NK-92 (cell line): ENCODE results near the gene GPR132.
"Not testable (repeated sequence)": the region's sequence is repeated elsewhere in the genome, so short reads cannot be mapped to it uniquely, and the experiment has no call there.

Source experiments
- DNase-seq: peaks from one replicate; lab custom pipeline; 2025; ENCODE audit not compliant: unreplicated experiment; lab: John Stamatoyannopoulos, UW

Gene GPR132

DNA sequence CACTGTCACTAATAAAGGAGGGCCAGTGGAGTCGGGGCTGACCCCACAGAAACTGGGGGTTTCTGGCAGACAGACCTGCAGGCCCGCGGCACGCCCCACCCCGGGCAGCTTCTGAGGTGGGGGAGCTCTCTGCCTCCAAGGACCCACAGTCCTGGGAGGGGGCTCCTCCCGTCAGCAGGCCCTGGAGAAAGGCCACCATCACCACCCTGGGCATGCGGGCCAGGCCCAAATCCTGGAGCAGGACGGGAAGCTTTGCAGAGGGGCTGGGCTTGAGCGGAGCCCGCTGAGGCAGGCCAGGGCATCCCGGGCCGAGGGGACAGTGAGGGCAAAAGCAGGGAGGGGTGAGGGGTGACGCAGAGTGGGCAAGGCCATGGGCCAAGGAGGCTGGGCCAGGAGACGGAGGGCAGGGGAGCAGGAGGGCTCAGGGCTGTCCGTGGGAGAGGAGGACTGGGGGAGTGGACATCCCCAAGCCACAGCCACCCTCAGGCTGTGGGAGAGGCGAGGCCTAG lies 11.1 kb upstream of the GPR132 start:
- no peak for DNase-seq

DNA sequence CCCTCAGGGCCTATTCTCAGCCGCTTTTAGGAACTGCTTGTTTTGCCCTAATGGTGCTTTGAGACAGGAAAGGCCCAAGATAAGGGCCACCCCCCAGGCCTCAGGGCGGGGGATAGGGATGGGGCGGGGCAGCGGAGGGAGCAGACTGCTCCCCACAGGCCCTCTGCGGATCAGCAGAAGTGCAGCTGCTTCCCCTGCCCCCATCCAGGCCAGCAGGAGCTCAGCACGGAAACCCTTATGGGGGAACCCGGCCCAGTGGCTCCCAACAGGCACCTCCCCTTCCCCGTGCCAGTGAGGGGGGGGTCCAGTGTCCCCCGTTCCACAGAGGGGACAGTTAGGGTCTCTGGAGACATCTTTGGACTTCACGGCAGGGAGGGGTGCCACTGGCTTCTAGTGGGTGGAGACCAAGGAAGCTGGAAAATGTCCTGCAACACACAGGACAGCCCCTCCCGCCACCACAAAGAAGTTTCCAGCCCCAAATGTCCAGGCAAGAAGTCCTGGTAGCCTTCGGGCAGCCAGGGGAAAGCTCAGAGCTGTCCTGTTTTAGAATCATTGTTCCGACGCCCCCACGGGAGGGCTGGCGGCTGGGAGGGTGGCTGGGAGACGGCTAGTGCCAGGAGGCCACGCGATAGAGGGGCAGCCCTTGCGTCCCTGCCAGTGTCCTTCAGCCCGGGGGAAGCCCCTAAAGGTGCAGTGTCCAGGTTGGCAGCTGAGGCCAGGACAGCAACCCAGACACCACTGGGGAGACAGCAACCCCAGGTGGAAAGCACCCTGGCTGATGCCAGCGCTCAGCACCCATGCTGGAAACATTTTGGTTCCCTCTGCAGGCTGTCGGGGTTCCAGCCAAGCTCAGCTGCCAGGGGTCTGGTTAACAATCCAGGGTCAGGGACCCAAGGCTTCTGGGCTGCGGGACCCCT lies 10.4 kb upstream of the GPR132 start:
- DNase-seq, result no peak

DNA sequence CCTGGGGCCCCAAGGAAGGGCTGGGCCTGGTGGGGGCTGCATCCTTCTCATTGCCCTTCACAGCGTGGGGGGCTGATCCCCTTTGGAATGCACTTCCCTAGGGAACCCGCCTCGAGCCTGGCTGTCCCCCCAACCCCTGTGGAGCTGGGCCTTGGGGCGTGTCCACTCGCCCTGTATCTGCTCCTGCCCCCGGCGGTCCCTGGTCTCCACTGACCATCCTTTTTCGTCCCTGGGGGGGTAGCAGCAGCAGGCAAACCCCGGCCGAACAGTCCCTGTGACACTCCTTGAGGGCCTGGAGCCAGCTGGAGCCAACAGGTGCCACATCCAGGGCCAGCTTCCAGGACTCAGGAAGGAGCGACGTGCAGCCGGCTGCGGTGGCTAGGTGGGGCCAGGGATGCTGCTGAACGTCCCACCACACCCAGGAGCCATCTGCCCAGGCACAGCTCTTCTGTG lies 9.4 kb upstream of the GPR132 start:
- no peak for DNase-seq

DNA sequence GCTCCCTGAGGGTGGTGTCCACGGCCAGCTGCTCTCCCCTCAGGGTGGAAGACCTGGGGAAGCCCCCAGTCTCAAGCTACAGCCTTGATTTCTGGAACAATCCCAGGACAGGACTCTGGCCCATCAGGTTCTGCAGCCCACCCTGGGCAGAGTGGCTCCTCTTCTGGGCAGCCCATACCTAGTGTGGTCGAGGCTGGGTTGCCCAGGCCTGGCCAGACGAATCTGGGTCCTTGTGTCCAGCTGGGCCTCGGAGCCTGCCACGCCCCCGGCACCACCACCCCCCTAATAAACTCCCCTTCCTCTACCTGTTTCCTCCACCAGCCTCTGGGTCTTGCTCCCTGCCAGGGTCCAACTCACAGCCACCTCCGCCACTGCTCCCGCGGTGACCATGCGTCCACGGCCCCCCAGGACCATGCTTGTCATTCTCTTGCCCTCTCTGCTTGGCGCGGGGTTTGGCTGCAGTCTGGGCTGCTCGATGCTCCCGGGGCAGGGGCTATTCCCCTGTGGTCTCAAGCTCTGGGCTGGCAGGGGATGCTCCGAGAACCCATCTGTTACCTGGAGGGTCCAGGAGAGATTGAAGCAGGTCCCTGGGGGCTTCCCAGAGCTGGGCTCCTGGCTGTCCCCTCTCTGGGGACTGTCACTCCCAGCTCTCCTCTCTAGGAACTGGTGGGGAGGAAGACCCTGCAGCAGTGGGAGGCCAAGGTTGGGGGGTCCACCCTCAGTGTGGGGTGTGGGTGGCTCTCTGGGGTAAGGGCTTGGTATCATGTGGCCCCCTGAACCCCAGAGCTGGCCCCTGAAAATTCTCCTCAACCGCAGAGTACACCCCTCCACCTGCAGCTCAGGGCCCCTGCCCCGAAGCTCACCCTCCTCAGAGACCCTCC lies 8.7 kb upstream of the GPR132 start:
- DNase-seq, result no peak

DNA sequence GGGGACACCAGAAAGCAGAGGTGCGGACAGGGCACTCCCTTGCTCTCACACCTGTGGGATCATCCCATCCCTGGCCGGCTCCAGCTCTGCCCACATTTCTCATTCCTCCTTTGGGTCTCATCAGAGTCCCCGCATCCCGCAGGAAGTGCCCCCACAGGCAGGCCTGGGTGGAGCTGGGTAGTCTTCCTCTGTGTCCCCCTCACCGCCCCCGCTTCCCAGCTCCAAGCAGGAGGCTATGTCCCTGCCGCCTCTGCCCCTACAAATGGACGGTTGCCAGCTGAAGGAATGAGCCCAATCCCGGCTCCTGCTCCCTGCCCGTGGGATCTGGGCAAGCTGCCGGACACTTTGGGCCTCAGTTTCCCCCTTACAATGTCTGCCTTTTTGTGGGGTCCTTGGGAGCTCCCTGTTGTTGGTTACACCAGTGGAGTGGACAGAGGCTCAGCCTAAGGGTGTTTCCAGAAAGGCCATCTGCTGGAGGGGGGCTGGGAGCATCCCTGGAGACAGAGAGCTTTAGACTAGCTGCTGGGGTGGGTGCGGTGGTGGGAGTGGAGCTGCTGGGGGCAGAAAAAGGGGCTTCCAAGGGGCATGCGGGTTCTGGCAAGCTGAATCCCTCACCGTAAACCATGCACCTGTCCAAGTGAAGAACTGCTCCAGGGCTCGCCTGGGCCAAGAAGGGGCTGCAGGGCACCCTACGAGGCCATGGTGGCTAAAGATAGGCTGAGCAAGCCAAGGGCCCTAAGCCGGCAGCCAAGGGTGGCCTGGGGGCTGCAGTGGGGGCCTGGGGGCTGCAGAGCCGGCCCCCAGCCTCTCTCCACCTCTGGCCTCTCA lies 7.9 kb upstream of the GPR132 start:
- DNase-seq, result no peak

DNA sequence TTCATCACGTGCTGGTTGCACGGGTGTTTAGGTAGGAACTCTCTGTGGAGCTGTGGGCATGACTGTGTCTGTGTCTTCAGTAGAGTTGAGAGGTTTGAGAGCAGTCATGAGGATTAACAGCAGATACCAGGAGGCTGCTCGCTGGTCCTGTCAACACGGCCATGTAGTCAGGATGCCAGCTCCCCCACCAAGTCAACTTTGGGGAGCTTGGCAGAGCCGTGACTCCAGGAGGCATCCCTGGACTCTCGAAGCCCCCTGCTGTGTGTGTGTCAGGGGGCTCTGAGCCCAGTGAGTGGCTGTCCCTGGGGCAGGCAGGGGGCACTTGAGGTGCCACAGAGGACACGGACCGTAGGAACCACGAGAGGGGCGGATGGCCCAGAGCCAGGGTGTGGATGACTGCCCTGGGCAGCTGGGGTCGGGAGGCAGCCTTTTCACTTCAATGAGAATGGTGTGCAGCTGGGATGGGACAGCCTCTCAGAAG lies 7.2 kb upstream of the GPR132 start:
- DNase-seq, result no peak

DNA sequence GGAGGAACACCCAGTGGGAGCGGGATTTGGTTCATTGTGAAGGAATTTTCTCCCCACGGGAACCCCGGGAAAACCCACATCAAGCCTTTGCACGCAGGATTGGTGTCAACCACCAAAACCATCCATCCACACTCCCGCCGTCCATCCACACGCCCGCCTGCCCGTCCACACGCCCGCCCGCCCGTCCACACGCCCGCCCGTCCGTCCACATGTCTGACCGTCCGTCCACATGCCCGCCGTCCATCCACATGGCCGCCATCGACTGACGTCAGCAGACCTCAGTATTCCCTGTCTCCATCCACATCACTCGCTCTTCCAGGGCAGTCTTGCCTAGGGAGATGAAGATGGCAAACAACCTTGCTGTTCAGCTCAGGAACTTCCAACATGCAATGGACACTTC lies 6.7 kb upstream of the GPR132 start:
- no peak for DNase-seq

DNA sequence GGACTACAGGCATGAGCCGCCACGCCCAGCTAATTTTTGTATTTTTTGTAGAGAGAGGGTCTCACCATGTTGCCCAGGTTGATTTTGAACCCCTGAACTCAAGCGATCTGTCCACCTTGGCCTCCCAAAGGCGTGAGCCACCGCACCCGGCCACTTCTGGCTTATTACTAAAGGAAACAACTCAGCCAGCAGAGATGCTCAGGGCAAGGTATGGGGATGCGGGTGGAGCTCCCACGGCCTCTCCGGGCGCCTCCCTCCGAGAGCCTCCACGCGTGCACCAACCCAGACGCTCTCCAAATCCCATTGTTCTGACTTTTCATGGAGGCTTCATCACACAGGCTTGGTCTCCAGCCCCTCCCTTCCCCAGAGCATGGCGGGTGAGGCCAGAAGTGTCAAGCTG lies 6.1 kb upstream of the GPR132 start:
- DNase-seq, result no peak

DNA sequence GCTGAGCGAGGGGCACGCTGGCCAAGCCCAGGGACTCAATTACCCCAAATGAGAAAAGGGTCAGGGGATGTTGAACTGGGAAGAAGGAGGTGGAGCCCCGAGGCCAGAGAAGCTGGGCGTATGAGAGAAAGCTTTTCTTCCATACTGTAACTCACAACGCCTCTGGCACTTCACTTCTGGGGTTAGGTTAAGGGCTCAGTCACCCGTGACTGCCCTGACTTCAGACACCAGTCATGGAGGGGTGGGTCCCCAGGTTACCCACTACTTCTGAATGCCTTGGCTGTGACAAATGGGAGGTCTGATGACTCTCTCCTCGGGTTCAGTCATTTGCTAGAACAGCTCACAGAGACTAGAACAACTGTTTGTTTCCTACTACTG lies 5.5 kb upstream of the GPR132 start:
- no peak for DNase-seq

DNA sequence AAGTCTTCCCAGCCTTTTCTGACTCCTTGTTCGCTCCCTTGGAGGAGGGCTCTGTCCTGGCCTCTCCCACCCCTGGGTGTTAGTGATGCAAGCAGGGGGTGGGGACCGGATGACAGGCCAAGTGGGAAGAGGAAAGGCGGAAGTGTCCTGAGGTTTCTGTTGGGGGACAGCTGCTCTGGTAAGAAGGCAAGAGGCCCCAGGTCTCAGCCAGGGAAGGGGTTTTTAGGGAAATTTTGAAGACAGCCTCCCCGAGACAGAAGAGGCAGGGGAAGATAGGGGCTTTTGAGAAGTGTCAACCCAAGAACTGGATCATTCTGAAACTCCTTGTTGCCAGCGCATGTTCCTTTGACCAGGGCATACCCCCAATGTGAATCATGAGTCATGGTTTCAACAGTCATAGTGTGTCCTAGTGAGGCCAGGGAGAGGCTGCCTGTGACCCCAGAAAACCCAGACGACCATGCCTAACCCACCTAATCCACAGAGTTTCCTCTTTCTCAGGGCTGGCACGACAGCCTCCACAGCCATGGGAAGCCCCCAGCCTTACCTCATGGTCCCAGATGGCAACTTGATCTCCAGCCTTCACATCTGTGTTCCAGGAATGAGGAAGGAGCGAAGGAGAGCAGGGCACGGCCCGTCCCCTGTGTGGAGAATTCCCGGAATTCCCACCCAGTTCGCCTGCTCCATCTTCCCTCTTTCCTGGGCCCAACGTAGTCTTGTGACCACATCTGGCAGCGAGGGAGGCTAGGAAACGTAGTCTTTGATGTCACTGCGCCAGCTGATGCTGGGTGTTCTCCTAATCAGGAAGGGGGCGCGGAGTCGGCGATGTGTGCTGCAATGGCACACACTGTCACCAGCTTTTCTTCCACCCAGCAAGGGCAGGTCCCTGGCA lies 4.9 kb upstream of the GPR132 start:
- DNase-seq, result no peak

DNA sequence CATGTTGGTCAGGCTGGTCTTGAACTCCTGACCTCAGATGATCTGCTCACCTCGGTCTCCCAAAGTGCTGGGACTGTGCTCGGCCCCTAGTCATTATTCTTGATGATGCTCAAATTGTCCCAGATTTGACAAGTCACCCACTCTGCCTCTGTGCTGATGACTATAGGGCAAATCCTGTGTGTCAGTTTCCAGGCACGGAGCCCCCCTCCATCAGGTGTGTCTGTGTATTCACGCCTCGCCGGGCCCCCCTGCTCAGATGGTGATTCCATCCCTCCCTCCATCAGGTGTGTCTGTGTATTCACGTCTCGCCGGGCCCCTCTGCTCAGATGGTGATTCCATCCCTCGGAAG lies 4.3 kb upstream of the GPR132 start:
- no peak for DNase-seq

DNA sequence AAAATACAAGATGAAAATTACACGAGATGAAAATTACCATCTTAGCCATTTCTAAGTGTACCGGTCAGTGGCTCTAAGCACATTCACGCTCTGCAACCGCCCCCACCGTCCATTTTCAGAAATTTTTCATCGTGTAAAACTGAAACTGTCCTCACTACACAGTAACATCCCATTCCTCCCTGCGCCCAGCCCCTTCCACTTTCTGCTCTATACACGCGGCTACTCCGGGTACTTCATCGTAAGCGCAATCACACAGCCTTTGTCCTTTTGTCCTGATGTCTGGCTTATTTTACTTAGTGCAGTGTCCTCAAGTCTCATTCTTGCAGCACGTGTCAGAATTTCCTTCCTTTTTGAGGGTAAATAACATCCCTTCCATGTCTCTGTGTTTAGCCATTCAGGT lies 3.6 kb upstream of the GPR132 start:
- no peak for DNase-seq

DNA sequence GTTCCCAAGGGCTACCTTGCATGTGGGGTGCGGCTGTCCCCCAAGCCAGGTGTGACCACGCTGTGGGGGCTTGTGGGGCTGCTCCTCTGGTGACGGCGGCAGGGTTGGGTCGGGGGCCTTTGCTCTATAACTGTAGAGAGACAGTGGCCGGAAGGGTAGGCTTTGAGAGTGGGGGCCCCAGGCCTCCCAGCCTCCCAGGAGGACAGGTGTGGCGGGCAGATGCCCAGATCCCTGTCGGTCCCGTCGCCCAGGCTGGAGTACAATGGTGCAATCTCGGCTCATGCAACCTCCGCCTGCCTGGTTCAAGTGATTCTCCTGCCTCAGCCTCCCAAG lies 2.7 kb upstream of the GPR132 start:
- no peak for DNase-seq

DNA sequence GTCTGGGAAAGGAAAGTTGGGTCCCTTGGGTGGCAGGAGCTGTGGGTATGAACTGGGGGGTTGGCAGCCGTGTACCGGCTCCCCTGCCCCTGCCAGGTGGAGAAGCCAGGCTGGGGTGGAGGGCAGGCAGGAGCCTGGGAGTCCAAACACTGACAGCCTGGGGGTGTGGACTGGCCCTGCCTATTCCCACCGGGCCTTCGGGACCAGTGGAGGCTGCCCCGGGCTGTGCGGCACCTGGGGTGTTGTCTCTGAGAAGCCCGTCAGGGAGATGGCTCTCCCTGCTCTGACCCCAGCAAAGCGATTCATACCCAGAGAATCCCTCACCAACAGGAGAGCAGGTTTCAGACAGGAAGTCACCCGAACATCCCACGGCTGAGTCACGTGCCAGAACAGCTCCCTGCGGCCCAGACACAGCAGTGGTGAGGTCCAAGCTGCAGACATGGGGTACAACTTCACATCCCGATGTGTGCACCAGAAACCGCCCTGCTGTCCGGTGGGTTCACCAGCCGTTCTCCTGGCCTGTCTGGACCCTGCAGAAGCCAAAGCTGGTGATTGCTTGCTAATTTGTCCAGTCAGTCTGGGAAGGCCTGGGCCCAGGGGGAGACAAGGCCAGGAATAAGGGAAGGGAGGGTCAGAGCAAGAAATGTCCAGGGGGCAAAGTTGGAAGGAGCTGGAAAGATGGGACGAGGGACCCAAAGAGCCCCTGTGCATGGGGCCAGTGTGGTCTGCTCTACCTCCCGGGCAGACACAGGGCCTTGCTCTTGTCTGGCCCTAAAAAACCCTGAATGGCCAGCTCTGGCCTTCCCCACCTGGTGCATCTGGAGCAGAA lies 2.1 kb upstream of the GPR132 start:
- no peak for DNase-seq

DNA sequence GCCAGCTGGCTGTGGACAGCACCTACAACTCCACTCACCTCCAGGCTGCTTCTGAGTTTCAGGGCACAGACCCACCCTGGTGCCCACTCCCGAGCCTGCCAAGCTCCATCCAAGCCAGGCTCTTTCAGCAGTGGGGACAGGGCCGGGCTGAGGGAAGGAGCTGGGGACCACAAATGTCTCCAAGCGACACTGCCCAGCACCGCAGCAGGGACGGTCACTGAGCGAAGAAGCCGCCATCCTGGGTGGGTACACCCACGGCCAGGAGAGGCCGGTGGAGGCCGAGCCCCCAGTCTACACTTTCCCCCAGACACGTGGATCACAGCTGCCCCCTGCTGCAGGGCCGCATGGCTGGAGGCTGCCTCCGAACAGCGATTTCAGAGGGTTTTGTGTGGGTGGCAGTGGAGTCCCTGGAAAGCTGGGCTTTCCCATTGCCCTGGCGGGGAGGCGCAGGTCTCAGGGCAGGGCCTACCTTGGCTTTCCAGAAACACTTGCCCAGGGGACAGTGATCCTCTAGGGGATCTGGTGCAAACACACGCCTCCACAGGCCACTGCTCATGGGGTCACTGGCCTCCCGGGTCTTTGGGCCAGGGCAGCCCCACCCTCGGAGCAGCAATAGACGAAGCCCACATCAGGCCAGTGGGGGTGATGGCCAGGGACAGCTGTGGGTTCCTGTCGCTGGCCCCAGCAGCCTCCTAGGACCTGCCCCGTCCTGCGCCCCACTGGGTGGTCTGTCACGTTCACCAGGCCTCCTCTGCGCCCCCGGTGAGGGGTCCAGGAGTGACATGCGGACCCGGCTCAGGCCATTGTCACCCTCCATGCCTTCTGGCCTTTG lies 1.2 kb upstream of the GPR132 start:
- no peak for DNase-seq

DNA sequence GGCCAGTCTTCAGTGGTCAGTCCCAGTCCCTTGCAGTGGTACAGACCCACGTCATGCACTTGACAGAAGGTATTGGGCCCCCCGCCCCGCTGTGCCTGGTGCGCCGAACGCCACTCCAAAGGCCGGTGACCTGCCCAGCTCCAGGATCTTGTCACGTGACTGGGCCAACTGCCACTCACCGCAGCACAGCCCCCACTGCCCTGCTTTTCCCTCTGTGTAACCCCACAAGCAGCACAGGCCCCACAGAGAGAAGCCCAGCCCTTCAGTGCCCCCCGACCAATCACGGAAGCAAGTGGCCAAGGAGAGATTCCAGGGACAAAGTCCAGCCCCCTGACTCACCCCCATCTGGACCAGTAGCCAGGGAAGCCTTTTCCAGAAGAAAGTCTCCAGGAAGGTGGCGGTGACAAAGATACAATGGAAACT lies 498 bp downstream of the GPR132 start:
- no peak for DNase-seq

DNA sequence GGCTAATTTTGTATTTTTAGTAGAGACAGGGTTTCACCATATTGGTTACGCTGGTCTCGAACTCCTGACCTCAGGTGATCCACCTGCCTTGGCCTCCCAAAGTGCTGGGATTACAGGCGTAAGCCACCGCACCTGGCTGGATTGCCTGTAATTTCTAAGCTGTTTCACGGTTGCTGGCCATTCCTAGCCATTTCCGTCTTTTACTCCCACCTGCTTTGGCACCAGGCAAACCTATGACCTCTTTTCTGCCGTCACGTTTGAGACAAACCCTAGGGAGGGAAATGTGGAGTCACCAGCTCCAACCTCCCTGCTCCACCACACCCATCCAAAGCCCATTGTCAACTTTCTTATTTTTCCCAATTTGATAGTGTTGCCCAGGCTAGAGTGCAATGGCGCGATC lies 1.2 kb downstream of the GPR132 start:
- DNase-seq, result no peak

DNA sequence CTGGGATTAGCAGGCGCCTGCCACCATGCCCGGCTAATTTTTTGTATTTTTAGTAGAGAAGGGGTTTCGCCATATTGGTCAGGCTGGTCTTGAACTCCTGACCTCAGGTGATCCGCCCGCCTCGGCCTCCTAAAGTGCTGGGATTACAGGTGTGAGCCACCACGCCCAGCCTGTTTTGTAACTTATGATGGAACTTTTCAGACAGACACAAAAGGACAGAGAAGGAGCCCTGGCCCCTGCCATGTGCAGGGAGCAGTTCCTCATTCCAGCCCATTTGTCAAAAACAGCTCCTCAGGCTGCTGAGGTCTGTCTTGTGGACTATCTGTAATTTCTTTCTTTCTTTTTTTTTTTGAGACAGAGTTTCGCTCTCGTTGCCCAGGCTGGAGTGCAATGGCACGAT lies 1.7 kb downstream of the GPR132 start:
- DNase-seq, result not testable (repeated sequence)
